B cell (primary cell): ENCODE data around the gene NPAS3. TPM values are rescaled to one million over a fixed set of nuclear protein-coding genes. Genes with fewer than 3 reads are reported as not detected.

ENCODE experiments used
- ATAC-seq: fragments of 200-7000 bp; cut with Tn5 transposase; one replicate; pipeline ENCODE4 v1.10.0; 2021; ENCODE audit warnings: low read depth, mild to moderate bottlenecking, moderate number of reproducible peaks, moderate library complexity
- CTCF ChIA-PET: fragments of 350-600 bp; sonication (Branson Sonifier 250); formaldehyde crosslinking; loops from one replicate; lab custom pipeline; 2021; ENCODE audit warnings: antibody characterized with exemption, inconsistent platforms; lab: Charles Lee
- POLR2A ChIA-PET: fragments of 350-600 bp; sonication (Branson Sonifier 250); formaldehyde crosslinking; loops from one replicate; lab custom pipeline; 2021; ENCODE audit warnings: antibody characterized with exemption; lab: Charles Lee
- DNase-seq: peaks from one replicate; pipeline ENCODE4 v3.0.0; 2013
- H2AFZ ChIP-seq: 2 replicates; pipeline ENCODE4 v1.6.1; 2012; ENCODE audit warnings: mild to moderate bottlenecking, low read depth, low read length; ENCODE audit not compliant: insufficient read depth, poor library complexity, severe bottlenecking
- H3K27ac ChIP-seq, 2 donors: 1 replicate in 1 of 2; 2 replicates in 1 of 2; pipeline ENCODE4 v1.5.1; 2012 to 2013; ENCODE audit warnings: low read length in 2 of 2, mild to moderate bottlenecking in 2 of 2, moderate library complexity in 1 of 2
- H3K27me3 ChIP-seq, 4 experiments: fragments of 200-600 bp in 1 of 4; sonication (generic) in 1 of 4; replicated peaks in 1 of 4; 1 replicate in 2 of 4; 2 replicates in 2 of 4; pipeline versions ENCODE4 v1.6.1 to v1.7.0; 2013 to 2016; ENCODE audit warnings: low read length in 3 of 4, mild to moderate bottlenecking in 2 of 4, mixed read lengths in 1 of 4, moderate library complexity in 1 of 4; ENCODE audit not compliant: insufficient read depth in 4 of 4, control insufficient read depth in 3 of 4; ENCODE audit errors: control extremely low read depth in 1 of 4
- H3K36me3 ChIP-seq, 2 experiments: replicated peaks in 1 of 2; 1 replicate in 1 of 2; 2 replicates in 1 of 2; pipeline versions ENCODE4 v1.6.1 to v1.7.1; 2013; ENCODE audit warnings: low read length in 1 of 2; ENCODE audit not compliant: insufficient read depth in 2 of 2, control insufficient read depth in 1 of 2; ENCODE audit errors: control extremely low read depth in 1 of 2, extremely low read depth in 1 of 2
- H3K4me1 ChIP-seq, 2 donors: fragments of 200-600 bp in 1 of 2; sonication (generic) in 1 of 2; 1 replicate in 1 of 2; 2 replicates in 1 of 2; pipeline versions ENCODE4 v1.5.1 to v1.6.1; 2013 to 2017; ENCODE audit warnings: low read length in 2 of 2; ENCODE audit not compliant: control insufficient read depth in 2 of 2, insufficient read depth in 2 of 2
- H3K4me2 ChIP-seq: replicated peaks from 2 replicates; pipeline ENCODE3; 2012; ENCODE audit warnings: mild to moderate bottlenecking, low read depth, low read length; ENCODE audit not compliant: poor library complexity, severe bottlenecking
- H3K4me3 ChIP-seq, 5 experiments: fragments of 200-600 bp in 1 of 5; sonication (generic) in 1 of 5; 1 replicate in 3 of 5; 2 replicates in 2 of 5; pipeline versions ENCODE4 v1.5.1 to v1.7.0; 2011 to 2016; ENCODE audit warnings: low read length in 4 of 5, mild to moderate bottlenecking in 4 of 5, low read depth in 2 of 5, control low read depth in 1 of 5, moderate library complexity in 1 of 5; ENCODE audit not compliant: insufficient read depth in 1 of 5; ENCODE audit errors: control extremely low read depth in 1 of 5, extremely low read depth in 1 of 5
- H3K79me2 ChIP-seq: fragments of 200-600 bp; sonication (generic); one replicate; pipeline ENCODE4 v1.6.0; 2016; ENCODE audit warnings: low read length; ENCODE audit not compliant: control insufficient read depth, insufficient read depth
- H3K9ac ChIP-seq: fragments of 200-600 bp; sonication (generic); 2 replicates; pipeline ENCODE4 v1.6.1; 2017; ENCODE audit warnings: mild to moderate bottlenecking, low read length, moderate library complexity
- H3K9me3 ChIP-seq, 3 donors: one replicate each; pipeline versions ENCODE4 v1.6.1 to v1.7.1; 2013; ENCODE audit warnings: low read length in 2 of 3; ENCODE audit not compliant: control insufficient read depth in 2 of 3, insufficient read depth in 1 of 3; ENCODE audit errors: control extremely low read depth in 1 of 3
- H4K20me1 ChIP-seq: 2 replicates; pipeline ENCODE4 v1.6.0; 2012; ENCODE audit warnings: mild to moderate bottlenecking, low read length; ENCODE audit not compliant: insufficient read depth, control insufficient read depth, poor library complexity, severe bottlenecking
- H3K27ac Mint-ChIP-seq: one replicate; pipeline ENCODE4 v1.8.0; 2021; ENCODE audit warnings: mixed read lengths
- H3K27me3 Mint-ChIP-seq: one replicate; pipeline ENCODE4 v1.8.0; 2021; ENCODE audit warnings: mixed read lengths
- H3K4me1 Mint-ChIP-seq: one replicate; pipeline ENCODE4 v1.8.0; 2021; ENCODE audit warnings: mixed read lengths
- H3K4me3 Mint-ChIP-seq: one replicate; pipeline ENCODE4 v1.8.0; 2021; ENCODE audit warnings: mixed read lengths
- H3K9me3 Mint-ChIP-seq: one replicate; pipeline ENCODE4 v1.8.0; 2022; ENCODE audit warnings: mixed read lengths; ENCODE audit not compliant: insufficient read depth
- CTCF ChIP-seq: fragments of 200-600 bp; IDR thresholded peaks from one replicate; pipeline ENCODE4 v1.8.0; 2022; ENCODE audit warnings: antibody characterized with exemption, mild to moderate bottlenecking
- EZH2 ChIP-seq: IDR thresholded peaks from 2 replicates; pipeline ENCODE4 v1.6.1; 2012; ENCODE audit warnings: borderline replicate concordance, low read depth, mild to moderate bottlenecking, moderate library complexity, low read length; ENCODE audit not compliant: insufficient read depth, poor library complexity, severe bottlenecking
- WGBS: methylation state at CpG from one replicate; pipeline ENCODE4 v1.1.5; 2013; ENCODE audit warnings: missing lambda C conversion rate; ENCODE audit not compliant: insufficient coverage; 5-methylcytosine and 5-hydroxymethylcytosine counted together
- intact Hi-C: fragments of 100-400 bp; cut with micrococcal nuclease; formaldehyde crosslinking; loops from one replicate; pipeline ENCODE4 v1.10.0; 2022
- polyA plus RNA-seq: library from polyadenylated mRNA; depleted of rRNA; stranded (reverse); fragments of >200 nt; gene quantifications from 2 replicates; pipeline ENCODE4 v1.2.3, GENCODE V29; 2012
- total RNA-seq, 2 donors: library from RNA; stranded (reverse); fragments of 120-200 nt in 1 of 2; gene quantifications; 1 replicate in 1 of 2; 2 replicates in 1 of 2; pipeline versions ENCODE4 v1.2.3 to v1.2.4, GENCODE V29; 2013 to 2022

The NPAS3 gene
- total and polyA plus RNA-seq, 2 donors (not counting 1 experiment from before 2014, with no cell fraction given): not detected

- H3K9ac ChIP-seq: no peak overlapping the region
- H3K4me2 ChIP-seq: no peak overlapping the region
- H2AFZ ChIP-seq: no peak overlapping the region
- intact Hi-C loops: no loop called here
- H3K4me3 ChIP-seq: no peak overlapping the region
- WGBS: 92% methylated on average over 2 of the region's 4 CpGs
- no peaks in the 10 kb centered on the region for H3K79me2 ChIP-seq
- ChIA-PET CTCF (no interaction called here), POLR2A (no interaction called here)
- Mint-ChIP-seq H3K27ac (no peak overlapping the region), H3K4me1 (no peaks in the 10 kb centered on the region), H3K9me3 (no peaks in the 10 kb centered on the region), H3K27me3 (no peaks in the 10 kb centered on the region), H3K4me3 (no peak overlapping the region)
- H4K20me1 ChIP-seq: no peaks in the 10 kb centered on the region
- TF ChIP-seq EZH2 (no peak), CTCF (no peak)
- ATAC-seq: no peak
- H3K4me1 ChIP-seq: no peaks in the 10 kb centered on the region
- peaks cover 0 to 5% (median 1%) of the 10 kb centered on the region in 3 donors for H3K9me3 ChIP-seq
- no peak for DNase-seq
- no peaks in the 10 kb centered on the region for H3K27me3 ChIP-seq
- H3K36me3 ChIP-seq: no peaks in the 10 kb centered on the region
- H3K27ac ChIP-seq: no peak overlapping the region
These were observed 53.0 kb downstream of the NPAS3 start for GRCh38 chr14:32991691-32992090.

- peaks cover 0 to 13% (median 1%) of the 10 kb centered on the region in 3 donors for H3K9me3 ChIP-seq
- Mint-ChIP-seq H3K4me3 (no peak overlapping the region), H3K4me1 (no peaks in the 10 kb centered on the region), H3K27ac (no peak overlapping the region), H3K9me3 (peaks cover 2% of the 10 kb centered on the region), H3K27me3 (no peaks in the 10 kb centered on the region)
- H3K27ac ChIP-seq: no peak overlapping the region
- intact Hi-C loops: no loop called here
- no peak overlapping the region for H3K9ac ChIP-seq
- H3K27me3 ChIP-seq: no peaks in the 10 kb centered on the region
- DNase-seq: no peak
- H3K36me3 ChIP-seq: no peaks in the 10 kb centered on the region
- no peak overlapping the region for H3K4me3 ChIP-seq
- ChIA-PET CTCF (no interaction called here), POLR2A (no interaction called here)
- ATAC-seq: no peak
- no peak overlapping the region for H2AFZ ChIP-seq
- TF ChIP-seq CTCF (no peak), EZH2 (no peak)
- no peaks in the 10 kb centered on the region for H3K79me2 ChIP-seq
- no peak overlapping the region for H3K4me2 ChIP-seq
- H3K4me1 ChIP-seq: no peaks in the 10 kb centered on the region
- no peaks in the 10 kb centered on the region for H4K20me1 ChIP-seq
These were observed 55.2 kb downstream of the NPAS3 start for GRCh38 chr14:32993921-32994320.
